OCI-LY3 (cell line): ENCODE results near the gene CREB5.

ENCODE experiments used
- H2AFZ ChIP-seq: fragments of 200-600, 300-600 bp; shearing (Covaris generic); 2 replicates; pipeline ENCODE4 v1.6.0; 2014; ENCODE audit warnings: antibody characterized with exemption, low read depth, low read length
- H3K27ac ChIP-seq: fragments of 200-600, 300-600 bp; sonication (generic); 2 replicates; pipeline ENCODE4 v1.5.1; 2014; ENCODE audit warnings: mild to moderate bottlenecking, low read length, moderate library complexity, mixed read lengths
- H3K27me3 ChIP-seq: fragments of 200-600, 300-600 bp; sonication (generic); 2 replicates; pipeline ENCODE4 v1.6.1; 2014; ENCODE audit warnings: low read depth, low read length, mixed read lengths
- H3K36me3 ChIP-seq: fragments of 200-600, 300-600 bp; sonication (generic); replicated peaks from 2 replicates; pipeline ENCODE3; 2014; ENCODE audit warnings: low read depth, low read length, mixed read lengths
- H3K4me1 ChIP-seq: fragments of 300-600, 200-600 bp; sonication (generic); 2 replicates; pipeline ENCODE4 v1.6.1; 2014; ENCODE audit warnings: low read length, mixed read lengths
- H3K4me2 ChIP-seq: fragments of 200-600, 300-600 bp; sonication (generic); 2 replicates; pipeline ENCODE4 v1.6.1; 2014; ENCODE audit warnings: low read length, mixed read lengths
- H3K4me3 ChIP-seq: fragments of 300-600, 200-600 bp; sonication (generic); 2 replicates; pipeline ENCODE4 v1.5.1; 2014; ENCODE audit warnings: antibody characterized with exemption, mild to moderate bottlenecking, low read length, moderate library complexity
- H3K79me2 ChIP-seq: fragments of 300-600, 200-600 bp; shearing (Covaris generic); 2 replicates; pipeline ENCODE4 v1.6.1; 2014; ENCODE audit warnings: mild to moderate bottlenecking, low read length, mixed read lengths
- H3K9ac ChIP-seq: fragments of 300-600, 200-600 bp; shearing (Covaris generic); 2 replicates; pipeline ENCODE4 v1.6.0; 2014; ENCODE audit warnings: mild to moderate bottlenecking, low read length, moderate library complexity
- H3K9me3 ChIP-seq: fragments of 200-600, 300-600 bp; shearing (Covaris generic); 2 replicates; pipeline ENCODE4 v1.6.1; 2014; ENCODE audit warnings: low read length, mixed read lengths; ENCODE audit not compliant: insufficient read depth
- H4K20me1 ChIP-seq: fragments of 200-600, 300-600 bp; sonication (generic); 2 replicates; pipeline ENCODE4 v1.6.1; 2016; ENCODE audit warnings: low read length, mixed read lengths; ENCODE audit not compliant: insufficient read depth
- EZH2phosphoT487 ChIP-seq: fragments of 200-600 bp; shearing (Covaris generic); IDR thresholded peaks from 2 replicates; pipeline ENCODE4 v1.6.1; 2018; ENCODE audit warnings: antibody characterized with exemption, mixed run types, low read depth
- TF ChIP-seq, protein P1 (sequence below): fragments of 200-600, 300-600 bp; sonication (generic); IDR thresholded peaks from 2 replicates; pipeline ENCODE4 v1.5.1; 2014; ENCODE audit warnings: antibody characterized with exemption, low read length, low read depth

Gene CREB5

DNA sequence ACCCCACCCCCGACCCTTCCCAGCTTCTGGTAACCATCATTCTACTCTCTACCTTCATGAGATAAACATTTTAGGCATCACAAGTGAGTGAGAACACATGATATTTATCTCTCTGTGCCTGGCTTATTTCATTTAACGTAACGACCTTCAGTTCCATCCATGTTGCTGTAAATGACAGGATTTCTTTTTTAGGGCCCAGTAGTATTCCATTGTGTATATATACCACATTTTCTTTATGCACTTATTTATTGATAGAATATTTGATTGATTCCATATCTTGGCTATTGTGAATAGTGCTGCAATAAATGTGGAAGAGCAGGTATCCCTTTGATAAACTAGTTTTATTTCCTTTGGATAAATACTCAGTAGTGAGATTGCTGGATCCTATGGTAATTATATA is 112.7 kb downstream of the CREB5 start:
- H4K20me1 ChIP-seq = no peaks in the 10 kb centered on the region
- no peak overlapping the region for H3K27ac ChIP-seq
- H3K36me3 ChIP-seq = no peaks in the 10 kb centered on the region
- H3K79me2 ChIP-seq = no peaks in the 10 kb centered on the region
- peaks cover 39% of the 10 kb centered on the region for H3K27me3 ChIP-seq
- H3K4me3 ChIP-seq = no peak overlapping the region
- H3K4me2 ChIP-seq = no peak overlapping the region
- no peaks in the 10 kb centered on the region for H3K9me3 ChIP-seq
- no peak overlapping the region for H2AFZ ChIP-seq
- TF ChIP-seq, protein P1, sequence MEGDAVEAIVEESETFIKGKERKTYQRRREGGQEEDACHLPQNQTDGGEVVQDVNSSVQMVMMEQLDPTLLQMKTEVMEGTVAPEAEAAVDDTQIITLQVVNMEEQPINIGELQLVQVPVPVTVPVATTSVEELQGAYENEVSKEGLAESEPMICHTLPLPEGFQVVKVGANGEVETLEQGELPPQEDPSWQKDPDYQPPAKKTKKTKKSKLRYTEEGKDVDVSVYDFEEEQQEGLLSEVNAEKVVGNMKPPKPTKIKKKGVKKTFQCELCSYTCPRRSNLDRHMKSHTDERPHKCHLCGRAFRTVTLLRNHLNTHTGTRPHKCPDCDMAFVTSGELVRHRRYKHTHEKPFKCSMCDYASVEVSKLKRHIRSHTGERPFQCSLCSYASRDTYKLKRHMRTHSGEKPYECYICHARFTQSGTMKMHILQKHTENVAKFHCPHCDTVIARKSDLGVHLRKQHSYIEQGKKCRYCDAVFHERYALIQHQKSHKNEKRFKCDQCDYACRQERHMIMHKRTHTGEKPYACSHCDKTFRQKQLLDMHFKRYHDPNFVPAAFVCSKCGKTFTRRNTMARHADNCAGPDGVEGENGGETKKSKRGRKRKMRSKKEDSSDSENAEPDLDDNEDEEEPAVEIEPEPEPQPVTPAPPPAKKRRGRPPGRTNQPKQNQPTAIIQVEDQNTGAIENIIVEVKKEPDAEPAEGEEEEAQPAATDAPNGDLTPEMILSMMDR = no peak
- TF ChIP-seq EZH2phosphoT487 = no peak
- H3K4me1 ChIP-seq = peaks cover 8% of the 10 kb centered on the region
- no peak overlapping the region for H3K9ac ChIP-seq

DNA sequence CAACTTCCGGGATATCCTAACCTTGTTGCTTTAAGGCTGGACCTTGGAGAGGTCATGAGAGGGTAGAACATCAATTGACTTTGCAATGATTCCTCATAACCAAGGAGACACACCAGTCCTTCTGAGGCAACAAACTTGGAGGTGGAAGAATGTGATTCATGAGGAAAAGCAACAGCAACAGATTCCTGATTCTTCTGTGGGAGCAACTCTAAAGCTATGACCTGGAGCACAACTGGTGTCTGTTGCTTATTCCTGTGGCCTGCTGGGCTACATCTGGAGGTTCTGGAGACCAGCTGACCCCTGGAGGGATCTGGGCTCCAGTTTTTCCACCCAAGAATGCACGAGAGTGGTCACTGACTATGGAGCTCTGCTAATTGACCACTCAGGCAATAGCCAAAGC is 116.6 kb downstream of the CREB5 start:
- H3K36me3 ChIP-seq = no peaks in the 10 kb centered on the region

DNA sequence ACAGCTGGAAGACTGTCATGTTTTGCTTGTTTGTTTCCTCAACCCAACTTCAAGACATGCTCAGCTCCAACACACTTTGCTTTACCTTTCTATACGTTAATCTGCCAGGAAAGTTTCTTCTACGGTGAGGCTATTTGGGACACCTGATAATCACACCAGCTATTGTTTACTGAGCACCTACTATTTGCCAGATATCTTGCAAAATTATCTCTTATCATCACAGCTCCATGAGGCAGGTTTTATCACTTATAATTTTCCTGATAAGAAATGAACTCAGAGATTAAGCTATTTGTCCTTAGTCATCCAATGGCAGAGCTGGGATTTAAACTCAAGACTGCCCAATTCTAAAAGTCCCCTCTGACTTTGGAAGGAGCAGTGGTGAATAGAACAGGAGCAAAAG is 117.4 kb downstream of the CREB5 start:
- H3K4me3 ChIP-seq = no peak overlapping the region
- H3K27ac ChIP-seq = no peak overlapping the region
- no peaks in the 10 kb centered on the region for H3K79me2 ChIP-seq
- no peak for TF ChIP-seq EZH2phosphoT487
- TF ChIP-seq, protein P1 = no peak
- H3K36me3 ChIP-seq = no peaks in the 10 kb centered on the region
- H4K20me1 ChIP-seq = no peaks in the 10 kb centered on the region
- no peaks in the 10 kb centered on the region for H3K4me1 ChIP-seq
- H3K4me2 ChIP-seq = no peak overlapping the region
- peaks cover 11% of the 10 kb centered on the region; the same call in 1 of the 2 replicates for H3K27me3 ChIP-seq
- H2AFZ ChIP-seq = no peak overlapping the region
- H3K9ac ChIP-seq = no peak overlapping the region
- H3K9me3 ChIP-seq = no peaks in the 10 kb centered on the region

More for the DNA sequence above, 116.6 kb downstream of the CREB5 start:
- Histone ChIP-seq H3K4me1 (peaks cover under 1% of the 10 kb centered on the region), H3K79me2 (no peaks in the 10 kb centered on the region), H3K9me3 (no peaks in the 10 kb centered on the region), H3K9ac (no peak overlapping the region), H2AFZ (no peak overlapping the region), H4K20me1 (no peaks in the 10 kb centered on the region), H3K27ac (no peak overlapping the region), H3K27me3 (peaks cover 12% of the 10 kb centered on the region), H3K4me2 (no peak overlapping the region), H3K4me3 (no peak overlapping the region)
- TF ChIP-seq, protein P1 = no peak
- no peak for TF ChIP-seq EZH2phosphoT487

- H3K9ac ChIP-seq = no peak overlapping the region
- H3K4me2 ChIP-seq = no peak overlapping the region
- no peak overlapping the region for H3K4me3 ChIP-seq
- H4K20me1 ChIP-seq = no peaks in the 10 kb centered on the region
- no peaks in the 10 kb centered on the region for H3K4me1 ChIP-seq
- no peaks in the 10 kb centered on the region for H3K36me3 ChIP-seq
- peaks cover 11% of the 10 kb centered on the region; the same call in 1 of the 2 replicates for H3K27me3 ChIP-seq
- TF ChIP-seq EZH2phosphoT487 = no peak
- TF ChIP-seq, protein P1 = no peak
- no peak overlapping the region for H3K27ac ChIP-seq
- H2AFZ ChIP-seq = no peak overlapping the region
- H3K79me2 ChIP-seq = no peaks in the 10 kb centered on the region
- H3K9me3 ChIP-seq = no peaks in the 10 kb centered on the region
Measured at GRCh38 chr7:28530175-28530802, 118.0 kb downstream of the CREB5 start.
